Panc1 (cell line): ENCODE data around the gene DES. TPM values are rescaled to one million over a fixed set of nuclear protein-coding genes. Genes with fewer than 3 reads are reported as not detected.

ENCODE experiments used
- ATAC-seq: fragments of 200-7000 bp; cut with Tn5 transposase; 2 replicates; pipeline ENCODE4 v1.9.1; 2020; ENCODE audit warnings: mild to moderate bottlenecking, moderate library complexity
- BruUV-seq: library from RNA; stranded (reverse); fragments of 400-500 nt; replicated peaks from 2 replicates; lab custom pipeline; 2021; lab: Mats Ljungman, UMichigan
- CTCF ChIA-PET: fragments of 300-600 bp; sonication (Branson Sonifier 250); formaldehyde crosslinking; loops from one replicate; lab custom pipeline; 2022; ENCODE audit warnings: antibody characterized with exemption; lab: Charles Lee
- POLR2A ChIA-PET: fragments of 300-600 bp; sonication (Branson Sonifier 250); formaldehyde crosslinking; loops from one replicate; lab custom pipeline; 2022; ENCODE audit warnings: antibody characterized with exemption; lab: Charles Lee
- DNase-seq: peaks from one replicate; pipeline ENCODE4 v3.0.0-alpha.2; 2010; ENCODE audit warnings: low read depth, low spot score
- H3K27ac ChIP-seq: 2 replicates; pipeline ENCODE4 v1.5.1; 2011; ENCODE audit warnings: mild to moderate bottlenecking, low read length, inconsistent platforms
- H3K27me3 ChIP-seq: fragments of 200-500 bp; sonication (Bioruptor generic); 2 replicates; pipeline ENCODE4 v1.6.0; 2014; ENCODE audit warnings: low read length, inconsistent platforms; ENCODE audit not compliant: control insufficient read depth, insufficient read depth
- H3K36me3 ChIP-seq: fragments of 200-500 bp; sonication (Bioruptor generic); 2 replicates; pipeline ENCODE4 v1.5.1; 2014; ENCODE audit warnings: inconsistent platforms, mild to moderate bottlenecking, low read length, moderate library complexity; ENCODE audit not compliant: control insufficient read depth, insufficient read depth
- H3K4me1 ChIP-seq: 2 replicates; pipeline ENCODE4 v1.5.1; 2011; ENCODE audit warnings: inconsistent platforms, mild to moderate bottlenecking, low read length, moderate library complexity; ENCODE audit not compliant: control insufficient read depth, insufficient read depth
- H3K4me3 ChIP-seq, 2 experiments: 2 replicates each; pipeline ENCODE4 v1.5.1; 2011 to 2012; ENCODE audit warnings: low read depth in 2 of 2, low read length in 2 of 2, mild to moderate bottlenecking in 2 of 2, inconsistent platforms in 1 of 2, moderate library complexity in 1 of 2
- H3K9me3 ChIP-seq: fragments of 200-500 bp; sonication (Bioruptor generic); 2 replicates; pipeline ENCODE4 v1.5.1; 2014; ENCODE audit warnings: low read depth, mild to moderate bottlenecking, inconsistent platforms, low read length, moderate library complexity; ENCODE audit not compliant: control insufficient read depth, insufficient read depth
- CTCF ChIP-seq: fragments of 450-650 bp; IDR thresholded peaks from 2 replicates; pipeline ENCODE4 v1.5.1; 2017; ENCODE audit warnings: mild to moderate bottlenecking
- POLR2AphosphoS5 ChIP-seq: IDR thresholded peaks from 2 replicates; pipeline ENCODE4 v1.6.1; 2012; ENCODE audit warnings: mild to moderate bottlenecking, low read depth, low read length, moderate library complexity
- REST ChIP-seq, 2 experiments: IDR thresholded peaks; 2 replicates each; pipeline ENCODE4 v1.6.1; 2011 to 2012; ENCODE audit warnings: low read depth in 2 of 2, control low read depth in 1 of 2, low read length in 1 of 2, mild to moderate bottlenecking in 1 of 2, moderate library complexity in 1 of 2; ENCODE audit not compliant: insufficient read depth in 1 of 2
- SIN3A ChIP-seq: IDR thresholded peaks from 2 replicates; pipeline ENCODE4 v1.6.1; 2012; ENCODE audit warnings: low read depth, mild to moderate bottlenecking, low read length, moderate library complexity, borderline replicate concordance; ENCODE audit not compliant: insufficient read depth
- TCF7L2 ChIP-seq: IDR thresholded peaks from 2 replicates; pipeline ENCODE4 v1.6.1; 2011; ENCODE audit warnings: mild to moderate bottlenecking, low read depth, low read length, inconsistent platforms
- in situ Hi-C: cut with HindIII; loops from 2 replicates; pipeline ENCODE4 v1.10.0; 2016; ENCODE audit warnings: low sequenced_read_pairs, low pct_unique_long_range_greater_than_20kb
- intact Hi-C: fragments of 100-400 bp; cut with micrococcal nuclease; formaldehyde crosslinking; loops from one replicate; pipeline ENCODE4 v1.10.0; 2022; ENCODE audit not compliant: unreplicated experiment
- total RNA-seq: library from RNA; stranded (reverse); gene quantifications from one replicate; pipeline ENCODE4 v1.2.1, GENCODE V29; 2021; ENCODE audit not compliant: unreplicated experiment

The DES gene
- total RNA-seq, 1 experiment from 2014 or later: 0.69 TPM

- DNase-seq (no peak), ATAC-seq (no peak)
- H3K27me3 ChIP-seq: no peaks in the 10 kb centered on the region
- H3K36me3 ChIP-seq: no peaks in the 10 kb centered on the region
- H3K27ac ChIP-seq: no peak overlapping the region
- no TSS peak for BruUV-seq
- no peaks in the 10 kb centered on the region for H3K9me3 ChIP-seq
- intact Hi-C loops: no loop called here
- H3K4me1 ChIP-seq: no peaks in the 10 kb centered on the region
- in situ Hi-C loops: no loop called here
- CTCF ChIA-PET: interaction anchor here (0.5 kb wide), 1 partner anchor 247 kb away, joined by 5 read pairs; no protein-coding TSS in a partner anchor
- TF ChIP-seq REST (IDR thresholded peaks at IDR 0.05; ENCODE audit: insufficient read depth in 1 of 2, low read depth in 2 of 2, low read length in 1 of 2) (no peak), POLR2AphosphoS5 (no peak)
- no peak overlapping the region for H3K4me3 ChIP-seq
- POLR2A ChIA-PET: no interaction called here
Observed at GRCh38 chr2:219414857-219415256, 3.3 kb upstream of the DES start.

- DNase-seq (no peak), ATAC-seq (no peak)
- Histone ChIP-seq H3K27me3 (no peaks in the 10 kb centered on the region), H3K9me3 (no peaks in the 10 kb centered on the region), H3K4me3 (no peak overlapping the region), H3K36me3 (no peaks in the 10 kb centered on the region), H3K4me1 (no peaks in the 10 kb centered on the region), H3K27ac (no peak overlapping the region)
- in situ Hi-C loops: no loop called here
- BruUV-seq: no TSS peak
- ChIA-PET CTCF (interaction anchor here (0.6 kb wide), 1 partner anchor 91 kb away, joined by 3 read pairs; no protein-coding TSS in a partner anchor), POLR2A (no interaction called here)
- intact Hi-C loops: no loop called here
- no peak for TF ChIP-seq CTCF
- no peak for TF ChIP-seq TCF7L2
Observed at GRCh38 chr2:219415580-219416234, 2.5 kb upstream of the DES start.

GRCh38 chr2:219416235-219416602, 2.0 kb upstream of the DES start:
- H3K4me1 ChIP-seq: no peaks in the 10 kb centered on the region
- no peak for TF ChIP-seq CTCF
- no peak for TF ChIP-seq TCF7L2
- no peak for TF ChIP-seq REST (IDR thresholded peaks at IDR 0.05; ENCODE audit: insufficient read depth in 1 of 2, low read depth in 2 of 2, low read length in 1 of 2)
- no peak for TF ChIP-seq POLR2AphosphoS5
- no peak for TF ChIP-seq SIN3A
- in situ Hi-C loops: no loop called here
- no peak for ATAC-seq
- H3K27me3 ChIP-seq: no peaks in the 10 kb centered on the region
- intact Hi-C loops: no loop called here
- no peaks in the 10 kb centered on the region for H3K9me3 ChIP-seq
- ChIA-PET POLR2A (interaction anchor here (0.5 kb wide), 1 partner anchor 36 kb away, joined by 9 read pairs; no protein-coding TSS in a partner anchor), CTCF (interaction anchor here (0.6 kb wide), 1 partner anchor 91 kb away, joined by 3 read pairs; no protein-coding TSS in a partner anchor)
- no TSS peak for BruUV-seq
- no peaks in the 10 kb centered on the region for H3K36me3 ChIP-seq
- no peak overlapping the region for H3K4me3 ChIP-seq
- DNase-seq: no peak
- no peak overlapping the region for H3K27ac ChIP-seq
